ENCODE results near the gene OGDH. TPM values are rescaled to one million over a fixed set of nuclear protein-coding genes. Genes with fewer than 3 reads are reported as not detected.

OGDH gene
- total RNA-seq, 2 experiments from 2014 or later, result 78.6 to 85.6 TPM

- intact Hi-C loops (cut with micrococcal nuclease), result no loop called here
- Mint-ChIP-seq H3K27ac (no peak overlapping the region), H3K27me3 (no peaks in the 10 kb centered on the region), H3K4me1 (ENCODE audit: low read depth) (peaks cover 66% of the 10 kb centered on the region), H3K9me3 (no peaks in the 10 kb centered on the region), H3K36me3 (ENCODE audit: low read depth) (peaks cover 49% of the 10 kb centered on the region), H3K4me3 (no peak overlapping the region)
- DNase-seq, result no peak
- POLR2A ChIA-PET, result interaction anchor here (0.8 to 1.2 kb wide), 2 partner anchors 13 to 17 kb away, joined by 3 read pairs; no protein-coding TSS in a partner anchor
- TF ChIP-seq, protein P1, sequence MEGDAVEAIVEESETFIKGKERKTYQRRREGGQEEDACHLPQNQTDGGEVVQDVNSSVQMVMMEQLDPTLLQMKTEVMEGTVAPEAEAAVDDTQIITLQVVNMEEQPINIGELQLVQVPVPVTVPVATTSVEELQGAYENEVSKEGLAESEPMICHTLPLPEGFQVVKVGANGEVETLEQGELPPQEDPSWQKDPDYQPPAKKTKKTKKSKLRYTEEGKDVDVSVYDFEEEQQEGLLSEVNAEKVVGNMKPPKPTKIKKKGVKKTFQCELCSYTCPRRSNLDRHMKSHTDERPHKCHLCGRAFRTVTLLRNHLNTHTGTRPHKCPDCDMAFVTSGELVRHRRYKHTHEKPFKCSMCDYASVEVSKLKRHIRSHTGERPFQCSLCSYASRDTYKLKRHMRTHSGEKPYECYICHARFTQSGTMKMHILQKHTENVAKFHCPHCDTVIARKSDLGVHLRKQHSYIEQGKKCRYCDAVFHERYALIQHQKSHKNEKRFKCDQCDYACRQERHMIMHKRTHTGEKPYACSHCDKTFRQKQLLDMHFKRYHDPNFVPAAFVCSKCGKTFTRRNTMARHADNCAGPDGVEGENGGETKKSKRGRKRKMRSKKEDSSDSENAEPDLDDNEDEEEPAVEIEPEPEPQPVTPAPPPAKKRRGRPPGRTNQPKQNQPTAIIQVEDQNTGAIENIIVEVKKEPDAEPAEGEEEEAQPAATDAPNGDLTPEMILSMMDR (IDR thresholded peaks at IDR 0.05), result no peak
- CTCF ChIA-PET, result no interaction called here
- no peak for ATAC-seq
Measured at GRCh38 chr7:44626620-44627019, 20.2 kb downstream of the OGDH start.

- peaks cover 64% of the 10 kb centered on the region for H3K4me1 Mint-ChIP-seq (ENCODE audit: low read depth)
- peaks cover 38% of the 10 kb centered on the region for H3K36me3 Mint-ChIP-seq (ENCODE audit: low read depth)
- no peaks in the 10 kb centered on the region for H3K27me3 Mint-ChIP-seq
- no peak overlapping the region for H3K4me3 Mint-ChIP-seq
- H3K27ac Mint-ChIP-seq, result peak overlapping the region; percentile 76
- DNase-seq, result no peak
- ChIA-PET POLR2A (interaction anchor here (1.0 to 3.5 kb wide), 5 partner anchors 9 to 255 kb away, joined by 3 to 17 read pairs (median 6); partner anchors contain the start of gene PURB), CTCF (interaction anchor here (0.7 to 1.8 kb wide), 3 partner anchors 9 to 41 kb away, joined by 3 read pairs; no protein-coding TSS in a partner anchor)
- intact Hi-C loops (cut with micrococcal nuclease), result no loop called here
- ATAC-seq, result no peak
- TF ChIP-seq, protein P1 (IDR thresholded peaks at IDR 0.05), result no peak
- no peaks in the 10 kb centered on the region for H3K9me3 Mint-ChIP-seq
Measured at GRCh38 chr7:44629829-44630522, 23.5 kb downstream of the OGDH start.

- H3K4me3 Mint-ChIP-seq, result peak overlapping the region; percentile 22
- no peaks in the 10 kb centered on the region for H3K9me3 Mint-ChIP-seq
- TF ChIP-seq, protein P1 (IDR thresholded peaks at IDR 0.05), result no peak
- peaks cover 33% of the 10 kb centered on the region for H3K36me3 Mint-ChIP-seq (ENCODE audit: low read depth)
- DNase-seq (no peak), ATAC-seq (no peak)
- peak overlapping the region; percentile 76 for H3K27ac Mint-ChIP-seq
- no peaks in the 10 kb centered on the region for H3K27me3 Mint-ChIP-seq
- intact Hi-C loops (cut with micrococcal nuclease), result no loop called here
- H3K4me1 Mint-ChIP-seq (ENCODE audit: low read depth), result peaks cover 66% of the 10 kb centered on the region
- POLR2A ChIA-PET, result interaction anchor here (0.8 to 3.5 kb wide), 7 partner anchors 8 to 226 kb away, joined by 3 to 17 read pairs (median 4); no protein-coding TSS in a partner anchor
- CTCF ChIA-PET, result interaction anchor here (0.7 to 1.8 kb wide), 7 partner anchors 8 to 155 kb away, joined by 3 to 7 read pairs (median 3); no protein-coding TSS in a partner anchor
Measured at GRCh38 chr7:44630792-44631457, 24.5 kb downstream of the OGDH start.

DNA sequence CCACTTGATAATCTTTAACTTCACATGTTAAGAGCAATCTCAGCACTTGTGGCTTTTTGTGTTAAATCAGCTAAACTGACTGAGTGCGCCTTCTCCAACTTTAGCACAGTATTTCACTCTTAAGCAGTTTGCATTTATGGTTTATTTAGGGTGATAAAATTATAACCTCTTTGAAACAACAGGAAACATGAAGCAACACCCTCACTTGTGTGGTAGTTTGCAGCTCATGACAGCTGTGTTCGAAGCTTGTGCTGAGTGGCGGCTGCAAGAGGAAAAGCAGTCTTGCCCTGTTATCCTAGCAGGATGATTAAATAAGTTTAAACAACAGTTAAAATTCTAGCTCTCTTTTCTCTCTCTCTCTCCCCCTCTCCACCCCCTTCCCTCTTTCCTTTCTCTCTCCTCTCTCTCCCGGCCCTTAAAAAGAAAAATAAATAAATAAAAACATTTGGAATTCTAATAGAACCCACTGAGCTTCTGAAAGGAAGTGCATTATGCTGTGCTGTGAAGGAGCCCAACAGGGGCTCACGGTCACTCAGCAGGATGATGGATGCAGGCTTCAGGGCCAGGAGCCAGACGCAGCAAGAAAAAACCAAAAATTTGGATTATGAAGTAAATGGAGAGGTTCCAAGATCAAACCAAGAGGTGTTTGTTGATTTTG is 25.2 kb downstream of the OGDH start:
- Mint-ChIP-seq H3K27me3 (no peaks in the 10 kb centered on the region), H3K36me3 (ENCODE audit: low read depth) (peaks cover 29% of the 10 kb centered on the region), H3K4me1 (ENCODE audit: low read depth) (peaks cover 67% of the 10 kb centered on the region), H3K9me3 (no peaks in the 10 kb centered on the region), H3K27ac (peak overlapping the region; percentile 76), H3K4me3 (no peak overlapping the region)
- ATAC-seq (peak; percentile 9), DNase-seq (peak; percentile 33)
- CTCF ChIA-PET, result interaction anchor here (0.8 to 1.8 kb wide), 6 partner anchors 8 to 155 kb away, joined by 3 to 7 read pairs (median 3); no protein-coding TSS in a partner anchor
- POLR2A ChIA-PET, result interaction anchor here (0.8 to 3.5 kb wide), 7 partner anchors 7 to 226 kb away, joined by 3 to 17 read pairs (median 4); no protein-coding TSS in a partner anchor
- TF ChIP-seq, protein P1 (IDR thresholded peaks at IDR 0.05), result no peak
- intact Hi-C loops (cut with micrococcal nuclease), result no loop called here

Measured in activated CD8-positive, alpha-beta T cell treated with anti-CD3 and anti-CD28 coated beads for 36 hours (primary cell).